GM21423 (cell line): ENCODE measurements around the gene SBF1.

Source experiments
- ATAC-seq: cut with Tn5 transposase; IDR thresholded peaks from one replicate; pipeline ENCODE4 v1.9.1; 2021; ENCODE audit warnings: mild to moderate bottlenecking, moderate library complexity; ENCODE audit not compliant: unreplicated experiment

SBF1 gene

DNA sequence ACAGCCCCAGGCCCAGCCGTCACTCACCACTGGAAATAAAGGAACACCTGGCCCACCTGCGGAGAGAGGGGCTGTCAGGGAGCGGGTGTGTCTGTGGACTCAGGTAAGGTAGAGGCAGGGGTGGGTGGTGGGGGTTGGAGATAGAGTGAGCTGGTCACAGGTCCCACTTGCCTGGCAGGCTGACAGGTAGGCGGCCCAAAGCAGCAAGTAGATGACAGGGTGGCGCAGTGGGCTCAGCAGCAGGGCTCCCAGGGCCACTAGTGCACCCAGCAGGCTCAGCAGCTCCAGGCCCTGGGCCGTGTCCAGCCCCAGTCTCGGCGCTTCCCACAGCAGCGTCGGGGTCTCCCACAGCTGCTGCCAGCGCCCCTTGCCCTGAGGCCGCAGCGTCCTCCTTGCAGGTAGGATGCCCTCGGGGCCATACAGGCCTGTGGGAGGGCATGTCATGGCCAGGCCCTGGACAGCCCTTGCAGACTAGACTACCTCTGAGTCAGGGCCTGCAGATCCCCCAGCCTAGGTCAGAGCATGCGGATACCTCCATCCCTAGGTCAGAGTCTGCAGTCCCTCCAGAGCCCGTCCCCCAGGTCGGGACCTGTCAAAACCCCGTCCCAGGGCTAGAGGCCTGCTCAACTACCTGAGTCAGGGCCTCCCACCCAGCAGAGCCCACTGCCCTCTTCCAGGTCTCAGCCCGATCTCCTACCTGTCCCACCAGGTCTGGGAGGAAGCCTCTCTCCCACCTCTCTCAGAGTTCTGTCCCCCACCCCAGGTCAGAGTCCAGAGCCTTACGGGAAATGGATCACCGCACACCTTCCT lies 32.0 kb upstream of the SBF1 start:
- ATAC-seq, result no peak

DNA sequence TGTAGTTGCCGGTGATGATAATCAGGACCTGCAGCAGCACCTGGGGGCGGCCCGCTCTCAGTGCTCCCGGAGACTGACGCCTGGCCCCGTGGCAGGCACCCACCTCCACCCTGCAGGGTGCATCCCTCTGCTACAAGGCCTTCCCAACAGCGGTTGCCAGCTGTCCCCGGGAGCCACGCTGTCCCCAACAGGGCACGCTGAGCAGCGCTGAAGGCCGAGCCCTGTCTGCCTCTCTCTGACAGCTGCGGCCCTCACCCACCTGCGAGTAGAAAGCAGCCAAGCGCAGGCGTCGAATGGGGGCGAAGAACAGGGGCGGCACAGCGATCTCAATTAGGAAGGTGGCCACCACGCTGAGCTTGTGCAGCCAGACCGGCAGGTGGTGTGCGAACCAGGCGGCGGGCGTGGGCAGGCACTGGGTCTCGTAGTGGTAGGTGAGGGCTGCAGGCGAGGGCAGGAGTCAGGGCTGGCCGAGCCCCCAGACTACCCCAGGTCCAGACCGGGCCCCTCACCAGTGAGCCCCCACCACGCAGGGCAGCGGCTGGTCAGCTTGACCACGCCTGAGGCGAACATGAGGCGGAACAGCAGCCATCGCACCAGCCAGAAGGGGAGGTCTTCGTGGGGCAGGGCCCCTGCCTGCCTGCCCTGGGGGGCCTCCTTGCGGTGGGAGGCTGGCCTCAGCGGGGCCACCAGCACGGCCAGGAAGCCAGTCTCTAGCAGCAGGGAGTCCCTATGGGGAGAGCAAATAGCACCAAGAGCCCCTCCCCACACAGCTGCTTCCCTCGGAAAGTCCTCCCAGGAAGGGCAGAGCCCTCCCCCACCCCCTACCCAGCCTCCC lies 31.2 kb upstream of the SBF1 start:
- no peak for ATAC-seq

DNA sequence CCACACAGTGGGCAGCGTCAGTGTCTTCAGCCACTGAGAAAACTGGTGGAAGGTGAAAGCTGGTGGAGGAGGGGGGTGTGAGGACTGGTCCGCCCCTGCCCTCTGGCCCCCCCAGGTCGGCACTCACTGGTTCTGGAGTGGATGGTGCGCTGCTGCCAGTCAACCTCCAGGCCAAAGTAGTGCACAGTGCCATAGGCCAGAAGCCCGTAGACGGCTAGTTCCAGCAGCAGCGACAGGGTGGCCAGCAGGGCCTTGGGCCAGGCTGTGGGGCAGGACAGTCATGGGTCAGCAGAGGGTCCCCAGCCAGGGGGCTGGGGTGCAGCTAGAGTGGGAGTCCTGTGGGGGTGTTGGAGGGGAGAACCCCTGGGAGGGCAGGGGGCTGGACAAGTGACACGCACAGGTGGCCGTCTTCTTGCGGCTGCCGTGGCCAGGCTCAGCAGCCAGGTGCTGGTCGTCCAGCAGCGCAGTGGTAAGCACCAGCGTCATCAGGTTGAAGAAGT lies 30.5 kb upstream of the SBF1 start:
- ATAC-seq, result no peak

DNA sequence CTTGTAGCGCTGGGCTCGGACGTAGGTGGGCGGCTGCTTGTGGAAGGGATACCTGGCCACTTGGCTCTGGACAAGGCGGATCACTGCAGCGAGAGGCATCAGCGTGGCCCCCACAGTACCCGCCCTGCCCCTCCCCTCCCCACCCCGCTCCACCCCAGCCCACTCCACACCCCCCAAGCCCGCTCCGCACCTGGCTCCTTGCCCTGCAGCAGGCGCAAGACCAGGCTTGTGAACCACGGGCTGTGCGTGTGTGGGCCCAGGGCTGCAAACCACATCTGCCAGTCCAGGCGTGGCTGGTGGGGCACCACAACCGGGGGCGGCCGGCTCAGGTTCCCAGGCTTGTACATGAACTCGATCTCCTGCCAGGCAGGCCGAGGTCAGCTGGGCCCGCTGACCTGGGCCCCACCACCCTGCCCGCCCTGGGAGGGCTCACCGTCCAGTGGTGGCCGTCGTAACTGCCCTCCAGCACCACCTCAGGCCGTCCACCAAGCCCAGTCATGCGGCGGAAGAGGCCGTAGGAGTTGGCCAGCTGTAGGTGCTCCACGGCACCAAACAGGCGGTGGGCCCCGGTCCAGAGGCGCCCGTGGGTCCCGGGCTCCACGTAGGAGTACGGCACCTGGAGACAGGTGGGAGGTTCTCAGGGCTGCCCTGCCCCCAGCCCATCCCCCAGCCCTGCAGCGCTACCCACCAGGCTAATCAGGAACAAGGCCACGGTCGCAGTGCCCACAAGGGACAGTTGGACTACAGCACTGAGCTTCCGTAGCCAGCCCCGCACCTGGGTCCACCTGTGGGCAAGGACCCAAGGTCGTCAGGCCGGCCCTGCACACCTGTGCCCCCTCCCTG lies 29.8 kb upstream of the SBF1 start:
- ATAC-seq, result no peak

DNA sequence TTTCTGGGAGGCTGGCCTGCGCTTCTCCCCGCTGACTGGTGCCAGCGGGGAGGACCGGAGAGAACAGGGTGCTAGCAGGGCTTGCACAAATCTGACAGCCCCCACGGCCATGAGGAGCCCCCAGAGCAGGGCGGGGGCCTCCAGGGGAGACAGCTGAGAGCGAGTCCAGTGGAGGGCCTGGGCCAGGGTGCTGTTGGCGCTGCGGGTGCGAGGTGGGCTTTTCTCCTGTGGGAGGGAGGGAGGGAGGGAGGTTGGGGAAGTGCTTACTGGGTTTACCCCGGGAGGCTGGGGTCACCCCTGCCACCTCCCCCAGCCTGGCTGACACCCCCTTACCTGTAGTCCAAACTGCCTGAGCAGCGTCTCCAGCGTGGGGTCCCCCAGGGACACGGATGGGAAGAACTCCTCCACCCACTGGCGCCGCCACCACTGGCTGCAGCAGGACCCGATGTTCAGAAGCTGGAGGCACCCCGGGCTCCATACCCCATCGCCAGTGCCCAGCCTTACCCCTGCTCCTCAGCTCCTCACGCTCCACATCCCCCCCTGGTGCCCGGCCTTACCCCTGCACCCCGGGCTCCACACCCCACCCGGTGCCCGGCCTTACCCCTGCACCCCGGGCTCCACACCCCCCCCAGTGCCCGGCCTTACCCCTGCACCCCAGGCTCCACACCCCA lies 28.8 kb upstream of the SBF1 start:
- no peak for ATAC-seq

DNA sequence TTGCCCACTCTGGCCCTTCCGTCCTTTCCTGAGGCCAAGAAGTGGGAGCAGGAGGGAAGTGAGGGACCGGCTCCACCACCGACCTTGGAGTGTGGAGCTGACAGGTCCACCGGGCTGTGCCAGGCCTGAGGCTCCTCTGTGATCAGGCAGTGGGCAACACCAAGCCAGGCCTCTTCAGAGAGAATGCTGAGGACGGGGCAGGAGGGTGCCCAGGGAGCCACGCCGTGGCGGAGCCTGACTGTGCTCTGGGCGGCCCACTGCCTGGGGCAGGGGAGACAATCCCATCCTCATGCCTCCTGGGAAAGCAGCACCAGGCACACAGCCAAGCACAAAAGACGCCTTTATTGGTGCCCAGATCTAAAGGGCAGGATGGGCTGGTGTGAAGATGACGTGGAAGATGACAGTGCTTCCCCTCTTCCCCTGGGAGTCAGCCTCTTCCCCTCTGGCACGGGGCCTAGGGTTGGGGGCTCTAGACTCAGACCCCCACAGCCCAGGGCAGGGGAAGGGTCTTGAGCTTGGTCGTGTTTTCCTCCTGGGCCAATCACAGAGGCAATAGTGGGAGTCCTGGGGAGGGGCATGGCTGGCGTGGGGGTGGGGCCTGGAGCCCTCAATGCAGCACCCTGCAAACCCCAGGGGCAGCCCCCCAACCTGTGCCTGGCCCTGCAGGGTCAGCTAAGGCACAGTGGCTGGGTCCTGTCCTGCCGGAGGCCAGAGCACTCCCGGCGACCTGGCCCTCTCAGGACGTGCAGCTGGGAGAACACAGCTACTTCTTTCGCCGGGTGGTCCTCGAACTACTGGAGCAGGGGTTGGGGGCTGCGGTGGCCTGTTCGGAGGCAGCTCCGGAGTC lies 28.0 kb upstream of the SBF1 start:
- ATAC-seq, result no peak

DNA sequence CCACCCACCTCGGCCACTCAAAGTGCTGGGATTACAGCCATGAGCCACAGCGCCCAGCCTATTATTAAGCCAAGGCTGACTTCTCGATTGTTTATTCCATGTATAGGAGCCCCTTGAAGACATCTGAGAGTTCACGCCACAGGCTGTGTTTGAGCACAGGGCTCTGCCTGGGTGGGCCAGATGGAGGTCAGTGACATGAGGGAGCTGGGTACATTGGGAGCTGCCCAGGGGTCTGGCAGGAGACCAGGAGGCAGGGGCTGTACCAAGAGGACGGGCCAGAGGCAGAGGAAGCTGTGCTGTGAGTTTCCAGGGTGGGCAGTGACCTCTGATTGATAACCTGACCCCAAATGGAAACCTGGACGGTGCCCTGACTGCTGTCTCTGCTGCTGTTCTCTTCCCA lies 27.3 kb upstream of the SBF1 start:
- no peak for ATAC-seq

DNA sequence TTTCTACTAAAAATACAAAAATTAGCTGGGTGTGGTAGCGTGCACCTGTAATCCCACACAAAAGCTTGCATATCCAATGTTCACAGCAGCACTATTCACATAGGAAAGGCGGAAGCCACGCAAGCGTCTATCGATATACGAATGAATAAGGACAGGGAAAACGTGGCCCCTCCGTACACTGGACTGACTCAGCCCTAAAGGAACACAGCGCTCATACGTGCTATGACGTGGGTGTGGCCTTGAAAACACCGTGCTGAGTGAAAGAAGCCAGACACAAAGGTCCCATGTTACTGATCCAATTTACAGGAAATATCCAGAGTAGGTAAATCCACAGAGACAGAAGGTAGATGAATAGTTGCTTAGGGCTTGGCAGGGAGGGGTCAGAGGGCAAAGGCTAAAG lies 25.6 kb upstream of the SBF1 start:
- no peak for ATAC-seq

DNA sequence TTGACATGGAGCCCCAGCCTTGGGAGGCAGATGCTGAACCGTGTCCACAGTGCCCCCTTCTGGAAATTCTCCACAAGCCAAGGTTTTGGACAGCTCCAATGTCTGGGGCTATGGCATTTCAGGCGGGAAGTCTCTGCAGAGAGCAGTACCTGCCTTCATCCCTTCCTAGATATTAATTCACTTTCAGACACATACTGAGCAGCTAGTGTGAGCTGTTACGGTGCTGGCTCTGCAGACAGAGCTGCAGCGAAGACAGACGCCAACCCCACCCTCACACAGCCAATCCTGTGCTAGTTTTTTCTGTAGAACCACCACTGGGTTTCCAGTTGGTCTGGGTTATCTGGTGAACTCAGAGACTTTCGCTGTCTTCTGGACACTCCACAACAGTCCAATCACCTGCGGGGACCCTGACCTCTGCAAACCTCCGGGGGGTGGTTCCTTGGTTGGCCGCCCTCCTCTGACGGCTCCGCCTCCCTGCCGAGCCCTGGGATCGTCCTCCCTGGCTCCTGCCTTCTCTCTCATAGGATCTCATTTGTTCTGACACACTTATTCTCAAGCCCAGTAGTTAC lies 23.6 kb upstream of the SBF1 start:
- ATAC-seq, result no peak

DNA sequence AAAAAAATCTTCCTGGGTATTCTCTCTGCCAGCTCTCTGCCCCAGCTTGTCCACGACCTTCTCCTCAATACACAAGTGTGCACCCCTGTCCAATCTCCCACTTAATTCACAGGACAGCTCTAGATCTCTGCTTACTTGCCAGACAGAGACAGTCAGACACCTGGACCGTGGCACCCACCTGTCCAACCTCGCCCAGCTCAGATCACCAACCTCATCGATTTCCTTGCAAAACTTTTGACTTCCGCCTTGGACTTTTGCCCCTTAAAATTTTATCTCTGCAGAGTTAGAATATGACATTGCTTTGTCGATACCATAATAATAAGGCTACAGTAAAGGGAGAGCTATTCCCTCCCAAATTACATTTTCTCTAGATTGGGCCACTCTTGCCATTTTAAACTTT lies 22.3 kb upstream of the SBF1 start:
- ATAC-seq, result no peak

DNA sequence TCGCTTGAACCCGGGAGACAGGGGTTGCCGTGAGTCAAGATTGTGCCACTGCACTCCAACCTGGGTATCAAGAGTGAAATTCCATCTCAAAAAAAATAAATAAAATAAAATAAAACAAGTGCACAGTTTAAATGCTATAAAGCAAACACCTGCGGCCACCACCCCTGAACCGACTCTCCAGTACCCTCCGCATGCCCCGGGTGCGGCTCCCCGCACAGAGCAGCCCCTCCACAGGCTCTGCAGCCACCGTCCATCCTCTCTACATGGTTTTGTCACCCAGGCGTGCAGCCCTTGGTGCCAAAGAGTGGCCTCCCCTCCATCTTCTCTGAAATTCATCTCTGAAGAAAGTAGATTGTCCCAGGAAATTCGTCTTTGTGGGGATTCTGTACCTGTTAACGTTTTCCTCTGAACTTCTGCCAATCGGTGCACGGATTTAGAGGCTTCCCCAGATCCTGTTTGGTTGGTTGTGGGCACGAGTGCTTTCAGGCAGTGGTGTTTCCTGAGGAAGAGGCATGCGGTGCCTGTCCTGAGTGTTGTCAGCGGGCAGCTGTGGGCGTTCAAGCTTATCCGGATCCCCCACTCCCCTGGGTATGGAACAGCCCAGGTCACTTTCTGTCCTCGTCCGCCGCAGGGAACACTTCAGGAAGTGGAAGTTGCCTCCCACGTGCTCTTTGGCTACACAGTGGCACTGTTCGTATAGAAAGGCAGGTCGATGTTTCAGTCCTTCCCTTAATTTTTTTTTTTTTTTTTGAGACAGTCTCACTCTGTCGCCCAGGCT lies 15.9 kb upstream of the SBF1 start:
- no peak for ATAC-seq

DNA sequence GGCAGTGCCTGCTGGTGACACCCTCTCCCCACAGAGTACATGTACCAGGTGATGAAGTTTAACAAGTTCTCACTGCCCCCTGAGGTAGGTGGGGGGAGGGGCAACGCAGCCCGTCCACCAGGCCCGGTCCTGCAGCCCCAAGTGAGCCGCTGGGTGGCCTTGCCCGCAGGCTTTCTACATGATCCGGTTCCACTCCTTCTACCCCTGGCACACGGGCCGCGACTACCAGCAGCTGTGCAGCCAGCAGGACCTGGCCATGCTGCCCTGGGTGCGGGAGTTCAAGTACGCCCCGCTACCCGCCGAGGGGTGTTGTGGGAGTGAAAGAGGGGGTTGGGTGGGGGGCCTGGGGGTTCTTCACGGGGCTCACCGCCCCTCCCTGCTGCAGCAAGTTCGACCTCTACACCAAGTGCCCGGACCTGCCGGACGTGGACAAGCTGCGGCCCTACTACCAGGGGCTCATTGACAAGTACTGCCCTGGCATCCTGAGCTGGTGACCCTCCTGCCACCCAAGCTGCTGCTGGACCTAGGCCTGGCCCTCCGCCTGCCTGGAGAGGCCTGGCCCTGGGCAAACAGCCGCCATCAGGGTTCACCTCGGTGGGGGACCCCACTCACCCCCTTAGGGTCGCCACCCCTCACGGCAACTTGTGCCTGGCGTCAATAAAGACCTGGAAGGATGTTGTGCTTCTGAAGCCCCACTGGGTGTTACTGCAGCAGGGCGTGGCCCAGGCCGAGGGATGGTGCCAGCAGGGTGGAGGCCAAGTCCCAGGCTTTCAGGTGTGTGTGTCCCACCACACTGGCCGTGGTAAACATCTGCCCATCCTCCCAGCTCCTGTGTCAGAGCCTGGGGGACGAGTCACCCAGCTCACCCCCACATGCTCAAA lies 14.8 kb upstream of the SBF1 start:
- no peak for ATAC-seq

DNA sequence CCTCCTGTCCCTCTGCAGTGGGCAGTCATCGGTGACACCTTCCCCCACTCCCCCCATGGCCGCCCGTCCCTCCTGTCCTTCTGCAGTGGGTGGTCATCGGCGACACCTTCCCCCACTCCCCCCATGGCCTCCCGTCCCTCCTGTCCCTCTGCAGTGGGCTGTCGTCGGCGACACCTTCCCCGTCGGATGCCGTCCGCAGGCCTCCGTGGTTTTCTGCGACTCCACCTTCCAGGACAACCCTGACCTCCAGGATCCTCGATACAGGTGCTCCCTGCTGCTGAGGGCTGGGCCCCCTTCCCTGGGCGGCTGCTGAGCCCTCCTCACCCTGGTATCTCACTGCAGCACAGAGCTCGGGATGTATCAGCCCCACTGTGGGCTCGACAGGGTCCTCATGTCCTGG lies 14.1 kb upstream of the SBF1 start:
- ATAC-seq, result no peak

DNA sequence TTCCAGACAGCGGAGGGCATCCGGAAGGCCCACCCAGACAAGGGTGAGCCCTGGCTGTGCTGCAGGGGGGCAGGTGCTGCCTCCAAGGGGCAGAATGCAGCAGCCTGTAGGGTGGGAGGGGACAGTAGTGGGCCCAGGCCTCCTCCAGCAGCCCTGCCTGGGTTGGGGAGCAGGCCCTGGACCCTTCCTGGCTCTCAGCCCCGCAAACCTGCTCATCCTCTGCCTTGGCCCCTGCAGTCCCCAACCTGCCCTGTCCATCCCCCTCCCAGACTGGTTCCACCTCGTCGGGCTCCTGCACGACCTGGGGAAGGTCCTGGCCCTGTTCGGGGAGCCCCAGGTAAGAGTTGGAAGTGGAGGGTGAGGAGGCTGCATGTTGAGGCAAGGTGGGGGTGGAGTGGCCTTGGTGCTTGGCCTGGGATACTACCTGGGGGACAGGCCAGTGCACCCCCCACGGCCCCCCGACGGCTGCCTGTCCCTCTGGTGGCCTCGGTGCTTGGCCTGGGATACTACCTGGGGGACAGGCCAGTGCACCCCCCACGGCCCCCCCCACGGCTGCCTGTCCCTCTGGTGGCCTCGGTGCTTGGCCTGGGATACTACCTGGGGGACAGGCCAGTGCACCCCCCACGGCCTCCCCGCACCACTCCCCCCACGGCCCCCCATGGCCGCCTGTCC lies 13.3 kb upstream of the SBF1 start:
- ATAC-seq, result no peak

DNA sequence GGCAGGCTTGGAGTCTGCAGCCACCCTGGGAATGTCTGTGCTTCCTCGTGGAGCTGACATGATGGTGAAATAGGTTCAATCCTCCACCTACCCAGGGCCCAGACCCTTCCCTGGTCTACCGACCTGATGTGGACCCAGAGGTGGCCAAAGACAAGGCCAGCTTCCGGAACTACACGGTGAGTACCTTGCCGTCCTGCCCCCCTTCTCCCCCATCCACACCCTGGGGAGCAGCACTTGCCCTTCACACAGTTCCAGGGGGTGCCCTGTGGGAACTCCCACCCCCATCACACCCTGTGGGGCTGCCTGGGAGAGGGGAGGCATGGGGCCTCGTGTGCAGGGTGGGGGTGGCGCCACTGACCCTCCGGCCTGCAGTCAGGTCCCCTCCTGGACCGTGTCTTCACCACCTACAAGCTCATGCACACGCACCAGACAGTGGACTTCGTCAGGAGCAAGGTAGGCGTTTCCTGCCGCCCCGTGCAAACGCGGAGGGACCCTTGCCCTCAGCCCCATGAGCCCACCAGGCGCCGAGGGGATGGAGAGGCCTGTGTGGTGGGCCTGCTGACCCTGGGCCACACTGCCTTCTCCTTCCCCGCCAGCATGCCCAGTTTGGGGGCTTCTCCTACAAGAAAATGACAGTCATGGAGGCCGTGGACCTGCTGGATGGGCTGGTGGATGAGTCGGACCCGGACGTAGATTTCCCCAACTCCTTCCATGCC lies 12.6 kb upstream of the SBF1 start:
- no peak for ATAC-seq

DNA sequence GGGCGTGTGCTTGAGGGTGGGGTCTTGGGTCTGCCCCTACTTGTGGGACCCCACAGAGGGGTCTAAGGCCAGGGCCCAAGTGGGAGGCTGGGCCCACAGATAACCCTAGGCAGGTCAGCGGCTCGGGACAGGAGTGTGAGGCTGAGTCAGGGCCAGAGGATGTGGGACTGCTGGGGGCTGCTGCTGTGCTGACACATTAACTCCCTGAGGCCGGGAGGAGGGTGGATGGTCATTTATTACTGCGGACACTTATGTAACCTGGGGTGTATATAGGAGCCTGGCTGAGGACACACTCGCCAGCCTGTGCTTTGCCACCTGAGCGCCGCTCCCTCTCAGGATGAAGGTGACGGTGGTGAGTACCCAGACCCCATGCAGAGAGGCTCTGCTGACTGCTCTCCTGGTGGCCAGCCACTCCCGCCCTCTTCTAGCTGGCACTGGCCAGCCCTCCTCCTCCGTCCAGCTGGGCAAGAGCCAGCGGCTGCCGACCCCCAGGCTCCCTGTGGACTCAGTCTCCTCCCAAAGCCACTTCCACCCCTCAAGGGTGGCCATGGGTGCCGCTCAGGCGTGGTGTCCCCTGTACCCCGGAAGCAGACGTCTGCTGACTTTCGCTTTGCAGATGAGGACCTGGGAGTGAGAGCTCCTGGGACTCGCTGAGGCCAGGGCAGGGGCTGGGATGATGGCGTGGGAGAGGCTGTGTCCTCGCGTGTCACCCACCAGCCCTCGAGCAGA lies 11.9 kb upstream of the SBF1 start, which contains the start of gene MIOX:
Gene MIOX, plus strand, starts transcription at position 299 of the 729 bp plus-strand sequence. Its CDS starts 39 bp downstream, at position 338.
- no peak for ATAC-seq
